NCI-H2171 treated with DMSO at 0.1 percent for 48 hours (cell line): ENCODE data around the gene GPHN.
A peak's percentile ranks its signal among the peaks of the same experiment; 100 is the strongest.

ENCODE experiments used
- DNase-seq: peaks from one replicate; lab custom pipeline; 2025; lab: John Stamatoyannopoulos, UW

Gene GPHN

DNA sequence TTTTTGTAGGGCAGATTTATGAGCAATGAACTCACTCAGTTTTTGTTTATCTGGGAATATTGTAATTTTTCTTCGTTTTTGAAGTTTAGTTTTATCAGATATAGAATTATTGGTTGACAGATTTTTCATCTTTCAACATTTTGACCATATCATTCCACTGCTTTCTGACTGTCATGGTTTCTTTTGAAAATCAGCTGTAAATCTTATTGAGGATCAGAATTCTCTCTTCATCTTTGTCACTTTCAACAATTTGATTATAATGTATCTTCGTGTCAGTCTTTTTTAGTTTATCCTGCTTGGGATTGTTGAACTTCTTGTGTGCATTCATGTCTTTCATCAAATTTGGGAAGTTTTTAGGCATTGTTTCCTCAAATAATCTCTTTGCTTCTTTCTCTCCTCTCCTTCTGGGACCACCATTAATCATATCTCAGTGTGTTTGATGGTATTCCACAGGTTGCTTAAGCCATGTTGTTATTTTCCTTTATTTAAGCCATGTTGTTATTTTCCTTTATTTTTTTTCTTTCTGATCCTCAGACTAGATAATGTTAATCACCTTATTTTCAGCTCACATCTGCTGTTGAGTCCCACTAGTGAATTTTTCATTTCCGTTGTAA, 451.6 kb downstream of the GPHN start:
- DNase-seq: no peak

DNA sequence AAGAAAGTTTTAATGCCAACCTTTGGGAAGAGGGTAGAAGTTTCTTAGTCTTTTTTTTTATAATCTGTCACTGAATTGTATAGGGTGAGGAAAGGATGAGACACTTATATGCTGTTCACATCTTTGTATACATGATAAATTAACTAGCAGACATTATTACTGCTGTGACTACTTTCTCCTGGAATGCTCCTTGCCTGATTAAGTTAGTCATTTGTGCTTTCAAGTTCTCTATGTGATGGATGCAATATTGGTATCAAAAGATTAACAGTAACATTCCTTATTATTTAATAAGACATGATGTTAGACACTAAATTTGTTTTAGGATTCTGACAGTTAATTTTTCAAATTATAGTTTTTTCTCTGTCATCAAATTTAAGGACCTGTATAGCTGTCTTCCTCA, 457.9 kb downstream of the GPHN start:
- no peak for DNase-seq

DNA sequence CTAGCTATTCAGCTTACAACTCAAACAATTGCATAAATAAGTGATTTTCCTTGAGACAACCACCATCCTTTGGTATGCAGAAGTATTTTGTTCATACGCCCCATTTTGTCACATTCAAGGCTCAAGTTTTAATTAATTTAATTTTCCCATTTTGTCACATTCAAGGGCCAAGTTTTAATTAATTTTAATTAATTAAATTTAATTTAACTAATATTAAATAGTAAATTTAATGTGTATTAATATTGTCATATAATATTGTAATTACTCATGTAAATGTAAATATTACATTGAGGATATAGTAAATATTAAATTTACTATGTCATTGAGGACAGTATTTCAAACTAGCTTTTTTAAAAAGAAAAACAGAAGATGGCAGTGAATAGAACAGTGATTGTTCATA, 464.5 kb downstream of the GPHN start:
- DNase-seq: no peak

DNA sequence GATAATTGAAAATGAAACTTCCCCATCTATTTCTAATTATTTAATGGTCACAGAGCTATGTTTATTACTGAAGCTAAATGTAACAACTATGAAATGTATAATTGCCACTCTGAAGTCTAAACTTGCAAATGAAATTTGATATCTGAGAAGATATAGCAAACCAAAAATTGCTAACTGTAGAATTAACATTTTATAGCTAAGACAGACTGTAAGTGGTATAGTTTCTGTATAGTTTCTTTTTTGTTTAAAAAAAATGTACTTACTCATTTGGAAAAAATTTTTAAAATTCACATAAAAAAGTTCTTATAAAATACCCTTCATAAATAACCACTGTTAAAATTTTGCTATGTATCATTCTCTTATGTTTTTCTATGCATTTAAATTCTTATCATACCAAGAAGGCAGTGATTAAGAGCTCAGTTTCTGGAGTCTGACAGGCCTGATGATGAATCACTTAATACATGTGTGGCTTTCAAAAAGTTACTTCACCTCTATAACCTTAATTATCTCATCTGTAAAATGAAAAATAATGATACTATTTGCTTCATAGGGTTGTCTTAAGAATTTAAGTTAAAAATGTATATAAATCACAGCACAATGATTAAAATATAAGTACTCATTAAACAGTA, 466.6 kb downstream of the GPHN start:
- no peak for DNase-seq

DNA sequence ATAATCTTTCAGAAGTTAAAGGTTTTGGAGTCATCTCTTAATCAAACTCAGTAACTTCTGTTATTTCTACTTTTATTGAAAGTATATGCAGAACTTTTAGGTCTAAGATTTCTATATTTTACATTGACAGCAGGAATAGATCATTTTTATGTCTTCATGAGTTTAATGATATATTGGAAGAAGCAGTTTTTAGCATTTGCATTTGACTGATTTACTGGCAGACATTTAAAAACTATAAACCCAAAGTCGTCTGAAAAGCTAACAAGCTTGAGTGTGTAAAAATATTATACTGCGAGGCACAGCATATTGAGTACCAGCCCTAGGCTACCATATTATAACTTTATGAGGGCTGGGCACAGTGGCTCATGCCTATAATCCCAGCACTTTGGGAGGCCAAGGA, 467.3 kb downstream of the GPHN start:
- no peak for DNase-seq

DNA sequence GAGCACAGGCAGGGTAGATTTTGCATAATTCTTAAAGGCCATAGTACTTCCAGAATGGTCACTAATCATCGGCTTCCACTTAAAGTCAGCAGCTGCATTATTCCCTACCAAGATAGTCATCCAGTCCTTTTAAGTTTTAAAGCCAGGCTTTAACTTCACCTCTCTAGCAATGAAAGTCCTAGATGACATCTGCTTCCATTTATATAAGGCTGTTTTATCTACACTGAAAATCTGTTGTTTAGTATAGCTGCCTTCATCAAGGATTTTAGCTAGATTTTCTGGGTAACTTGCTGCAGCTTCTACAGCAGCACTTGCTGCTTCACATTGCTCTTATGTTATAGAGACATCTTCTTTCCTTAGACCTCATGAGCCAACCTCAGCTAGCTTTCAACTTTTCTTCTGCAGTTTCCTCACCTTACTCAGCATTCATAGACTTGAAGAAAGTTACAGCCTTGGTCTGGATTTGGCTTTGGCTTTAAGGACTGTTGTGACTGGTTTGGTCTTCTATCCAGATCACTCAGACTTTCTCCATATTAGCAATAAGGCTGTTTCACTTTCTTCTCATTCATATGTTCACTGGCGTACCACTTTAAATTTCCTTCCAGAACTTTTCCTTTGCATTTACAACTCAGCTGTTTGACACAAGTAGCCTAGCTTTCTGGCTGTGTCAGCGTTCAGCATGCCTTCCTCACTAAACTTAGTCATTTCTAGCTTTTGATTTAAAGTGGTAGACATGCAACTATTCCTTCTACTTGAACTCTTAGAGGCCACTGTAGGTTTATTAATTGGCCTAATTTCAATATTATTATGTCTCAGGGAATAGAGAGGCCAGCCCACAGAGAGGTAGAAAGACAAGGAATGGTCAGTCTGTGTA, 471.4 kb downstream of the GPHN start:
- DNase-seq: no peak

DNA sequence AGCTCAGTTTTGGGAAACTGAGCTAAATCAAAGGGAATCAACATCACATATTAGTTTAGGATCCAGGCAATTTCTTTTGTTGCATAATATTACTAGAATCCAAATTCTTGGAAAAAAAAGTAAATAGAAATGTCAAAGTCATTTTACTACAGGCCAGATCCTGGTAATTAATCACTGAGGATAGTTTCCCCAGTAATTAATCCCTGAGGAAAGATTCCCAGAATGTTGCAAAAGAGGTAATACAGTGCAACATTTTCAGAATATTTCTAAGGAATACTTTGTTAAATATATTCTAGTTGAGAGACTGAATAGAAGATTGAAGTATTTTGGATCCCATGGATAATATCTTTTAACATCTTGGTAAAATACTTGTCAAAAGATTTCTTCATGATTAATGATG, 474.3 kb downstream of the GPHN start:
- DNase-seq: no peak

DNA sequence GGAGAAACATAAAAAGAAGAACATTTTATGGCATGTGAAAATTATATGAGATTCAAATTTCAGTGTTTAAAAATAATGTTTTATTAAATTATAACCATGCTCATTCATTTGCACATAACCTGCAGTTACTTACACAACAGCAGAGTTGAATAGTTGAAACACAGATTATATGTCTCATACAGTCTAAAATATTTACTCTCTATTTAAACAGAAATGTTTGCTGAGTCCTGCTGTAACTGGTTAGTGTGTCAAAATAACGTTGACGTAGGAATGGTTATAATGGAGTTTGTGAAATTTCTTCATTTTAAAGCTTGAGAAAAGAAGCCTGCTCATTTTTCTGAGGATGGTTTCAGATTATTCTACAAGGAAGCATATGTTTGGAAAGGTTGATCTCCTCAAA, 484.8 kb downstream of the GPHN start:
- no peak for DNase-seq

DNA sequence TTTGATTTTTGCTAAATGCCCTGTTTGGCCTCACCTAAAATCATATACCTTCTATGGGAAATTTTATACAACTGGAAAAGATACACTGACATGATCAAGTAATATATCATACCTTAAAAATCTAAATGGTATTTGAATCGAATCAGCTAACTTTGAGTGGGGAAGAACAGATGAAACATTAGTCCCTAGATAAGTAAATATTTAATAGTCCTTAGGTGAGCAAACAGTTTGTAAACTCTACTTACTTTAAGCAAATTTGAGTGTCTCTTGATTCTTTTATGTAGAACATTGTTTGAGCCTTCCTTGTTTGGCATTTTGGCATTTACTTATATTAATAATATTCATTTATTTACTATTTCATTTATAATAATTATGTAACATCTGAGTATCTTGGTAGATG, 485.6 kb downstream of the GPHN start:
- DNase-seq: no peak

DNA sequence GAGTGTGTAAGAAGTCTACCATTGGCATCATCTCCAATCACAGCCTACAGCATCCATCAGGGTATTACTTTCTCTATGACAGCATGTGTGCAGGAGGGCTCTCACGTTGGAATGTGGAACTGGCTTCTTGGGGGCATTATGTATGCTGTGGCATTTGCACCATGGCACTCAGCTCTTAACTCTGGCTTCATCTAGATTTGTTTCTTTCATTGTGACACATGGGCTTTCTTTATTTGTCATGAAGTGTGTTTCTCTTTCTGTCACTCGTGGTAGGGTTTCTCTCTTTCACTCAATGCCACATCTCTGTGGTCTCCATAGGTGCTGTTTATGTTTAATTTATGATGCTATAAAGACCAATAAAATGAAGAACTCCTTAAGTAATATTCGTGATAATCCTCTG, 490.1 kb downstream of the GPHN start:
- DNase-seq: no peak

DNA sequence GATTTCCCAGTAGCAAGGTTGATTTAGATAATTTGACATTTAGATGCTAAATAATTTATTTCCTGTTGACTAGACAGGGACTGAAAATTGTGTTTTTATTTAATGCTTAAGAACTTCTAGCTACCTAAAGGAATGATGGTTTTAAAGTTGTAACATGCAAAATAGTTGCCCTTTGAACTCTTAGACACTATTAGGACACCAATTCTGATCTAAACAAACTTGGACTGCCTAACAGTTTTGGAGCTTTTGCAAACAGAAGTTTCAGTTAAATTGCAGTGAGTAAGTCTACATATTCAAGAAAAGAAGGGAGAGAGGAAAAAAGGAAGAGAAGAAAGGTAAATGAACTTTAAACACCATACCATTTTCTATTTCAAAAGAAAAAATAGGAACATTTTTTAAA, 492.0 kb downstream of the GPHN start:
- DNase-seq: no peak

DNA sequence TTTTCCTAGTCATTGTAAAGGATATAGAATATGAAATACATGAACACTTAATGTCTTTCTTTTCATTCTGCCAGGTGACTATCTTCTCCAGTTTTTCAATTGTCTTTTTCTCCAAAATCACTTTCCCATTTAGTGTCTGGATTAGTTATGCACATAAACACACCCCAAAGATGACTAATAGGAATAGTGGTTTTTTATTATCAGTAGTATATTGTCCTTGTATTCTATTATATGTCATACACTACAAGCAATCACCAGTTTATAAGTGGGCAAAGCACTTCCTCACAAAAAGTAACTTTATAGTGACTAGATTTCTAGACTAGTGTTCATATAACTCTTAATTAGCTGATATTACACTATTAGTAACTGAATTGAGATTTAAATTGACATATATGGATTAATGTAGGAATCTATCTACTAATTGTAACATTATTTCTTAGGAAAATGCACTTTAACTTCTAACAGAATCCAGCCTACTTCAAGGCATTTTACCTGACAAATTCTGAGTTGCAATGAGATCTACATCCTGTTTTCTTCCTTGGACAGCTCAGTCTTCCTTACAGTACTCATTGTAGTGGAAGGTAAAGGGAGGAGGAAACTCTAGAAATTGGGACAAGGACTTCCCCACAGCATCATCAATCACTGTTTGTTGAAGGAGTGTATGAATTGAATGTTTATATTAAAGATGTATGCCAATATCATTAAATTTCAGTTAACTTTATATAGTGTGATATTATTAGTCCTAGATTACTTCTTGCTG, 495.2 kb downstream of the GPHN start:
- no peak for DNase-seq

DNA sequence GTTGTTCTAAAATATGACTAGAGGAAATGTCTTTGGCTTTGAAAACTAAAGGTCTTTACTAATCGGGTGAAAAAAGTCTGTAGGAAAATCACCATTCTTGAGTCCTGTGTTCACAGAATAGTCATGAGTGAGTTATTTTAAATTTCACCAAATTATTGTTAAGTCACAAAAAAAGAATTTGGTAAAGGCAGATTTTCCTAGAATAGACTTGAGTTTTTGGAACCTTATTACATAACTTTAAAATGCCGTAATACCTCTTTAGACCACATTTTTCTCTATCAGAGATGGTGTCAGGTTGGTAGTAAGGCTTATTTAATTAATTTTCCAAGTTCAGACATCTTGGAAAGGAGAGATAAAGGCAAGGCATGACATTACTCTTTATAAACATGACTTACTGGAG, 496.6 kb downstream of the GPHN start:
- no peak for DNase-seq

DNA sequence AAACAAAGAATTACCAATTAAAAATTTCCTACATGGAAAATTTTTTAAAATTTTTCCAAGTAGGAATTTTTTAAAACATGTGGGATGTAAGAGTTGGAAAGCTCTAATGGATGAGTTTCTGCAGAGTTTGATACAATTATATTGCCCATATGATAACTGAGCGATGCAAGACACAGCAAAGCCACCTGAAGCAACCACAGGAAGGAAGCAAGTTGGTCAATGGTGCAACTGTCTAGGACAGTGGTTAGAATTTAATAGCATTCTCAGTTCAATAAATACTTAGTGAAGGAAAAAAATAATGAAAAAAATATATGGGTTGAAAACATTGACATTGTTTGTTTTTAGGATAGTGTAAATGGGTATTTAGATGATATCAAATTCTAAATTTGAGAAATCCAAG, 502.7 kb downstream of the GPHN start:
- no peak for DNase-seq

DNA sequence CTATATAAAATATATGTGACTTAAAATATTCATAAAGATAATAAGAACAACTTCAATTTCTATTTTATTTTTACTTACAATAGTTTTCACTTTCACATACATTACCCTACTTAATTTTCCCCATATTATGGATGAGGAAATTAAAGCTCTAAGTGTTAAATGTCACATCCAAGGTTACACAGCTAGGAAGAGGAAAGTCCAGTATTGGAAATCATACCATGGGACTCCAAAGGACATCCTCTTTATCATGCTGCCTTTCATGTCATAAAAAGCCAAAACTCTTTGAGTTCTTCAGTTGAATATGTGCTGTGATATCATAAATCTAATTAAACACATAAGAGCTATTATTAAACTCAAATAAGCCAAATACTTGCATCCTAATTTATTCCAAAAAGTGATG, 508.9 kb downstream of the GPHN start:
- DNase-seq: no peak

DNA sequence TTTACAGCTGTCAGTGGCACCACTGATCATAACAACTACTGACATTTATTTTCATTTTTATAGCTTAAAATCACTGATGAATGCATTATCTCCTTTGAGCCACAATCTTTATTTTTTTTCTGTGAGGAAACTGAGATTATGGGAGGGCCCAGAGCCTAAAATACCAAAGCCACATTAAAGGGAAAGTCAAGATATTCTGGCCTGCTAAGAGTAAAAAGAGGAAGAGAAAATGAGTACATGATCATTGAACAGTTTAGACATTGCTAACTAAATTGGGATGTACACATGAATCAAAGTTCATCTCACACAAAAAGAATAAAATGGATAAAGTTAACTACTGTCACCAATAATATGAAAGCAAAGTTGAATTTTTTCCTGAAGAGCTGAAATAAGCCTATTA, 510.8 kb downstream of the GPHN start:
- no peak for DNase-seq

DNA sequence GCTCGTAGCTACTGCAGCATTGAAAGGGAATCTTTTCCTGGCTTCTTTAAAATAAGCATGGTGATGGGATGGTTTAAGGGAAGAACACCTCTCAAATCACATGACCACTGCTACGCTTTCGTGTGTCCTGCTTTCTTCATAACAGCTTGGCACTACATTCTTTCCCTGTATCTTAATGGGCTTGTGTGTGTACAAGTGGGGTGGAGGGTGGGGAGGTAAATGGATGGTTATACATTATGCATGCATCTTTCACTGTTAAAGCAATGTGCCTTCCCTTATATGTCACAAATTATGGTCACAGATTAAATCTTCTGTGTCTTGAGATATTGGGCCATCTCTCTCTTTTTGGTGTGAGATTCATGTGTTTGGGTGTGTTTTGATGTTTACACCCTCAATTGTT, 511.8 kb downstream of the GPHN start:
- no peak for DNase-seq

DNA sequence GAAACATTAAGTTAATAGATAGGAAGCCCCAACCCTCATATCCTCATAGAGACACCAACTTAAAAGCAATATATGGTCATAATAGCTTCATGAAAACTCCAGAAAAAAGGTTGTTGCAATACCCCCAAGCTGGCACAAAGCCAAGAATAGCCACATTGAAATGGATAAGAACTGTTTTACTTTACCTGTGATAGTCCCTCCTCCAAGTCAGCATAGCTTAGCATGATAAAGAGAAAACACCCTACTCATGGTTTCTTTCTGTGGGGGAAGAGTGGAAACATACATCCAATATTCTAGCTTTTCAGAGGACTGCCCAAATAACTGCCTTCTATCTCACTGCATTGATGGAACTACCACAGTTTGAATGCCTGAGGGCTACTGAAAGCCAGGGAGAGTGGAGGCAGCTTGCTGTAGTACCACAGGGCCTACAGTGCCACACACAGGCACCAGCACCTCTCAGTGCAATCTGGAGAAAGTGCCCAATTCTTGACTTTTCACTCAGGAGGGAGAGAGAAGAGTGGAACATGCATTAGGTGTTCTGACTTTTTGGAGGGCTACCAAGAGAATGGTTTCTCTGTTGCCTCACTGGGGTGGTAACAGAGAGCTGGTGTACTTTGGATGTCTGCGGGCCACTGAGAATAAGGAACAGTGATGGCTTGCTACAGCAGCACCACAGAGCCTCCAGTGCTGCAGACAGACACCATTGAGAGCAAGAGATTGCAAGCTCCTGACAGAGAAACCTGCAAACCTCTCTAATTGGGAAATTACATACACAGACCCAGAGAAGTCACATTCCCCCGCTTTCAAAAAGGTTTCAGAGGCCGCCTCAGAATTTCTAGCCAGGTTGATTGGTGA, 524.2 kb downstream of the GPHN start:
- no peak for DNase-seq

DNA sequence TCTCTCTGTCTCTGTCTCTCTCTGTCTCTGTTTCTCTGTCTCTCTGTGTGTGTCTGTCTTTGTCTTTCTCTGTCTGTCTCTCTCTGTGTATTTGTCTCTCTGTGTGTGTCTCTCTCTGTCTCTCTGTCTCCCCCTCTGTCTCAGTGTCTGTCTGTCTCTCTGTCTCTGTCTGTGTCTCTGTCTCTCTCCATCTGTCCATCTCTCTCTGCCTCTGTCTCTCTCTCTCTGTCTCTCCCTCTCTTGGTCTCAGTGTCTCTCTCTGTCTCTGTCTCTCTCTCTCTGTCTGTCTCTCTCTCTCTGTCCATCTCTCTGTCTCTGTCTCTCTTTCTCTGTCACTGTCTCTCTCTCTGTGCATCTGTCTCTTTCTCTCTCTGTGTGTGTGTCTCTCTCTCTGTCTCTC, 537.5 kb downstream of the GPHN start:
- DNase-seq: no peak

DNA sequence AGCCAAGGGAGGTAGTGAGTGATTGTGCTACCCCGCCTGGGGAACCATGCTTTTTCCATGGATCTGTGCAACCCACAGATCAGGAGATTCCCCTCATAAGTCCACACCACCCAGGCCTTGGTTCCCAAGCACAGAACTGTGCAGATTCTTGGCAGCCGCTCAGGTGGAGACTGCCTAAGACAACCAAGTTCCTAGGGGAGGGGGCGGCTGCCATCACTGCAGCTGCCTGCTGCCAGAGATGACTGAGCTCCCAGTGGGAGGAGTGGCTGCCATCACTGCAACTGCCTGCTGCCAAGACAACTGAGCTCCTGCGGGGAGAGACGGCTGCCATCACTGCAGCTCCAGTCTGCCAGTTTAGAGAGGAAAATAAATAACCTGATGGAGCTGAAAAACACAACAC, 542.9 kb downstream of the GPHN start:
- peak; percentile 17 for DNase-seq

DNA sequence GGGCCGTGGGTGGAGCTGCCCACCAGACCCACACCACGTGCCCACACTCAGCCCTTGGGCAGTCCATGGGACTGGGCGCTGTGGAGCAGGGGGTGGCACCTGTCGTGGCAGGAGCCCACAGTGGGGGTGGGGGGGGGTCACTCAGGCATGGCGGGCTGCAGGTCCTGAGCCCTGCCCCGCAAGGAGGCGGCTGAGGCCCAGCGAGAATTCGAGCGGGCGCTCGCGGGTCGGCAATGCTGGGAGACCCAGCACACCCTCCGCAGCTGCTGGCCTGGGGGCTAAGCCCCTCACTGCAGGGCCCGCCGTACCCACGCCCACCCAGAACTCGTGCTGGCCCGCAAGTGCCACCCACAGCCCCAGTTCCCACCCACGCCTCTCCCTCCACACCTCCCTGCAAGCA, 548.7 kb downstream of the GPHN start:
- no peak for DNase-seq

DNA sequence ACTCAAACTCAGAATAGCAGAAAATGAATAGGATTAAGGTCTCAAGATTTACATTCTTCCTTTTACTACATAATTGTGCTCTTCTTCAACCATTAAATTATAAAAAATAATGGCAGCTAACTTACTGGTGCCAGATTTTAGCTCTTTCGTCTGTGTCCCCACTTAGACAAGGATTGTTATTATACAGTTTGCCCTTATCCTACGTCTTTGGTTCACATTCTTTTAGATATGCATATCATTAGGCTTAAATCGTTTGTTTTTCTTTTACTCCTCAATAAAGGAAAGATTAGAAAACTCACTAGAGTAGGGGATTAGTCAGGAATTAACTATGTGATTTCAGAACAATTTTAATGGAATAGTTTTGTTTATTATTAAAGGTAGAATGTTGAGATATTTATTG, 551.6 kb downstream of the GPHN start:
- no peak for DNase-seq
